HG03039 (cell line): ENCODE measurements around the gene MAP3K4.
"Not testable (repeated sequence)": the region's sequence is repeated elsewhere in the genome, so short reads cannot be mapped to it uniquely, and the experiment has no call there.

Experiments used
- ATAC-seq: cut with Tn5 transposase; IDR thresholded peaks from one replicate; pipeline ENCODE4 v1.9.1; 2021; ENCODE audit warnings: mild to moderate bottlenecking, moderate library complexity; ENCODE audit not compliant: unreplicated experiment

Gene MAP3K4

GRCh38 chr6:161117308-161117707 is 125.7 kb downstream of the MAP3K4 start:
- ATAC-seq, result no peak

- no peak for ATAC-seq
Measured at GRCh38 chr6:161117942-161118341, 126.4 kb downstream of the MAP3K4 start.

DNA sequence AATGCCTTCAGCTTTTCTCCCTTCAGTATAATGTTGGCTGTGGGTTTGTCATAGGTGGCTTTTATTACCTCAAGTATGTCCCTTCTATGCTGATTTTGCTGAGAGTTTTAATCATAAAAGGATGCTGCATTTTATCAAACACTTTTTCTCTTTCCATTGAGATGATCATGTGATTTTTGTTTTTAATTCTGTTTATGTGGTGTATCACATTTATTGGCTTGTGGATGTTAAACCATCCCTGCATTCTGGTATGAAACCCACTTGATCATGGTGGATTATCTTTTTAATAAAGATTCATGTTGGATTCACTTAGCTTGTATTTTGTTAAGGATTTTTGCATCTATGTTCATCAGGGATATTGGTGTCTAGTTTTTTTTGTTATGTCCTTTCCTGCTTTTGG is 131.8 kb downstream of the MAP3K4 start:
- ATAC-seq, result not testable (repeated sequence)

GRCh38 chr6:161125591-161125990 is 134.0 kb downstream of the MAP3K4 start:
- ATAC-seq, result no peak

DNA sequence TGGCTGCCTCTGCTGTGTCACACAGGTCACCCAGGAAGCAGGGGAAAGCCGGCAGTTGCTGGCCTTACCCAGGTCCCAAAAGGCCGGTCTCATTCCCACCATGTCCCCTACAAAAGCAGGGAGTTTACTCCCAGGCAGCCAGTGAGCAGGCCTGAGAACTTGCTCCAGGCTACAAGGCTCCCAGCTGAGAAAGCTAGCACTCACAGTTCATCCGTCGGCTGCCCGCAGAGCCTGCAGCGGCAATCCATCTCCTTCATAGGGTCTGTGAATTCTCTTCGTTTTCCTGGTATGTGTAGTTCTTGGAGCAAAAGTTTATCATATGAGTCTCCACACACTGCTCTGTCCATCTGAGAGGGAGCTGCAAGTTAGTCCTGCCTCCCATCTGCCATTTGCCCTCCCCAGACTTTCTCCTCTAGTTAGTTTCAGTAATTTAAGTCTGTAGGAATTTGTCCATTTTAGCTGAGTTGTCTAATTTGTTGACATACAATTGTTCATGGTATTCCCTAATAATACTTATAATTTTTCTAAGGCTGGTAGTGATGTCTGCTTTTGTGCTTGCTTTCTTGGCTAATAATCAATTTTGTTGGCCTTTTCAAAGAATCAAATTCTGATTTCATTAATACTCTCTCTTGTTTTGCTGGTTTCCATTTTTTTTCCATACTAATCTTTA is 135.6 kb downstream of the MAP3K4 start:
- no peak for ATAC-seq

GRCh38 chr6:161128230-161128629 is 136.7 kb downstream of the MAP3K4 start:
- ATAC-seq, result no peak

DNA sequence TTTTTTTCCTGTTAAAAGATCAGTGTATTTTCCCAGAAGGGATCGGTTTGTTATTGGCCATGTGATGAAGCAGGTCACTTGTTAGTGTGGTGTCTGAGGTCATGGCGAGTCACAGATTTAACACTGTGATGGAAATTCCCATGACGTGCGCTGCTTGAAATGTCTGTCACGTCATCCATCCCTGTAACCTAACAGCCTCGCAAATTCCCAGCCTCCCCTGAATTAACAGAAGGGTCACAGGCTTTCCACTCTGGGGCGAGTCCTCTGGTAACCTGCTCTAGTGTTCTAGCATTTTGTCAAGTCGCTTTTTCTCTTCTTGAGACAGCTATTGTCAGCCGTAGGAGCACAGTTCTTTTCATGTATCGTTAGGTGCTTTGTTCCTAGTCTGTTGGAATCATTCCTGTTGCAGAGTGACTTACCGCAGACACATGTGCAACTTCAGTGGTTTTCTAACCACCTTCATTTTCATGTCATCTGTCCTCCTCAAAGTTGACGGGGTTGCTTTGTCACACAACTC is 137.2 kb downstream of the MAP3K4 start:
- ATAC-seq, result no peak

GRCh38 chr6:161130541-161130940 is 139.0 kb downstream of the MAP3K4 start:
- ATAC-seq, result no peak

- ATAC-seq, result no peak
Measured at GRCh38 chr6:161130967-161131766, 139.6 kb downstream of the MAP3K4 start.

DNA sequence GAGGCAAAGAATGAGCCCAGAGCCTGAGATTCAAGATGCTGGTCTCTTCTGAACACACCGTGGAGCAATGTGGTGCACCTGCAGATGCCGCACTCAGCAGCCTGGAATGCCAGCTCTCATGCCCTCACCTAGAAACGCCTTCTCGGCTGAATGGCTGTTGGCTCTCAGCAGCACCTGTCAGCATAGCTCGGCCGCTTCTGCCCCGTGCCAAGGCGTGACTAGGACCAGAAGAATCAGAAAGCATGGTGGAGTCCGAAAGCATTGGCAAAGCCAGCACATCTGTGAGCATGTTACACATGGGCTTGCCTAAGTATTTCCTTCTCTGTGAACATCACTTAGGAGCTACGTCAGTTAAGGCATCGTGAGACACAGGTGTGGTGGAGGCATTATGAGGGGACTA is 140.8 kb downstream of the MAP3K4 start:
- ATAC-seq, result no peak

- no peak for ATAC-seq
Measured at GRCh38 chr6:161133963-161134362, 142.4 kb downstream of the MAP3K4 start.

DNA sequence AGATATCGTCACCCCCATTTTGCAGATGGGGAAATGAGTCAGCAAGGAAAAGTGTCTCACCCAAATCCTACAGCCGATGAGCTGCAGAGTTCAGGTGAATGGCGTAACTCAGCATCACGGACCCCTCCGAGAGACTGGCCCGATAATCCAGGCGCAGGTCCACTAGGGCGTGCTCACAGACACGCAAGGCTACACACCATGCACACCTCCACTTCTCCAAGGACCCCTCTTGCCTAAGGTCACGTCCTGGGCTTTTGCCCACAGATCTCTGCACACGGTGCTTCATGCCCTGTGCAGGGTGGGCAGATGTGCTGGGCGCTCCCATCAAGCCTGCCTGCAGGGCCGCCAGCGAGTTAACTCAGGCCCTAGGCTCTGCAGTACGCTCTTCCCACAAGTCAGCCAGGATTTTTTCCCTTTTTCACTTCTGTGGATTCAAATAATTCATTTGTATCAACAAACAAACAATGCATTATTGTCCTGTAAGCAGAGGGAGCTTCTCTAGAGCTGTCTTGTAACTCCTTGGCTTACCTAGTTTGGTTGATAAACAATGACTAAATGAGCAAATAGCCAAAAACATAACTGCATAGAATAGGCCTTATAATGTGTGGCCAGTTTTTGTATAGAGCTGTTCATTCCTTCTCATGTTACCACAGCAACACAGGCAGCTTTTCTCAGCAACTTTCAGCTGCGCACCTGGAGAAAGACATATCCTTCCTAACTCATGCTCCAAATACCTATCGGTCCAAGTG is 143.2 kb downstream of the MAP3K4 start:
- no peak for ATAC-seq

- no peak for ATAC-seq
Measured at GRCh38 chr6:161135695-161136591, 144.4 kb downstream of the MAP3K4 start.

DNA sequence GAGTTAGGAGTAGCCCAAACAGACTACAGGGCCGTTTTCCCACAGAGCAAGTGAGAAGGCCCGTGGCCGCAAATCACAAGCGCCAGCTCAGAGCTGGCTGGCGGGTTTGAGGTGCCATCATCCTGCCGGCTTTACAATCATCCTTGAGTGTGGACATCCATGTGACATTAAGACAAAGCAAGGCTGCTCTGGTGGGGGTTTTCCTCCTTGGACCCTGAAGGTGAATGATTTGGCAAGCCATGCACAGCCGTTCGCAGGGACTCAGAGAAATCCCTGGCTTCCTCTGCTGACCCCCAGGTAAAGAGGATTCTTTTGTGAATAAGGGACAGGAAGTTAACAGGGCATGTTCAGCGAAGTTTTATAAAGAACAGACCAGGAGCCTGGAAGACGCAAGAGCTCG is 145.1 kb downstream of the MAP3K4 start:
- no peak for ATAC-seq

DNA sequence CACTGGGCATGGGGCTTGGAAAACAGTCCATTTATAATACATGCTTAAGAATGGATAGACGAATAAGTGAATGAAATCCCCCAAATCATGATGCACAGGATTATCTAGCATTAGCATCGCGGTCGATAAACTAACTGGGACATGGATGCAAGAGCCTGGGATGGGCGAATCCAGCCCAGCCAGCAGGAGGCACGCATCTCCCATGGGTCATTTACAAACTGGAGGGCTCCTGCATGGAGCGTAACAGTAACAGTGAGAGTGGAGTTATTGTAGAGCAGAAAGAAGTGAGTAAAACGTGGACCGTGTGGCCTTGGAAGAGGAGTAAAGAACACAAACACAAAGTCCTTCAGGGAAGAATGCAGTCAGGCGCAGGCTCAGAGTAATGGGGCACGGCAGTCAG is 145.8 kb downstream of the MAP3K4 start:
- no peak for ATAC-seq

GRCh38 chr6:161137839-161138542 is 146.4 kb downstream of the MAP3K4 start:
- ATAC-seq, result no peak

DNA sequence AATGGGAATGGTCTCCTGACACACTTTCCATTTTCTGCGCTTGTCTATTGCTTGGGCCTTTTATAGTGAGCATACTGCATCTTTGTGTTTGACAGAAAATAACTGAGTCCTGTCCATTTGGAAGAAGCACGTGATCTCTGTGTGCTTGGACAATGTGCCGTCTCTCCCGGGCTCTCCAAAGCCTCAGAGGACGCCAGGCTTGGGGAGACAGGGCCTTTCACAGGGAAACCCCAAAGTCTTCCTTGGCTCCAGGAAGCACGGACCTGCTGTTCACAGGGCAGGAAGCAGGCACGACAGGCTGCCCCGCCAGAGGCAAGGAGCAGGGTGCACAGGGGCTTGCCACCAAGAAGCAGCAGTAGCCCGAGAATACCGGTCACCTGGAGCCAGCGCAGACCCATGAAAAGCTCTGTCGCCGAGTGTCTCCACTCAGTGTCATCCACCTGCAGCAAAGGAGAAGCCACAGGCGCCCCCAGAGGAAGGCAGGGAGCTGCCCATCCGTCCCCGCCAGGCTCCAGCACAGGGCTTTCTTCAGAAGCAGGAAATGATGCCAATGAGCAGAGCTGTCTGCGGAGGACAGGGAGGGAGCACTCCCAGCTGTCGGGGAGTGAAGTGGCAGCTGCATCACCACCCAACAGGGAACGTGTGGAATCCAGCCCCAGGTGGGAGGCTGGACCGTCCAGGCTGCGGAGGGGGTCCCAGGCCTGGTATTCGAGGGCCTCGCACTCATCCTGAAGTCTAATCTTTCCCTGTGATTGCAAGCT is 147.2 kb downstream of the MAP3K4 start:
- ATAC-seq, result no peak

DNA sequence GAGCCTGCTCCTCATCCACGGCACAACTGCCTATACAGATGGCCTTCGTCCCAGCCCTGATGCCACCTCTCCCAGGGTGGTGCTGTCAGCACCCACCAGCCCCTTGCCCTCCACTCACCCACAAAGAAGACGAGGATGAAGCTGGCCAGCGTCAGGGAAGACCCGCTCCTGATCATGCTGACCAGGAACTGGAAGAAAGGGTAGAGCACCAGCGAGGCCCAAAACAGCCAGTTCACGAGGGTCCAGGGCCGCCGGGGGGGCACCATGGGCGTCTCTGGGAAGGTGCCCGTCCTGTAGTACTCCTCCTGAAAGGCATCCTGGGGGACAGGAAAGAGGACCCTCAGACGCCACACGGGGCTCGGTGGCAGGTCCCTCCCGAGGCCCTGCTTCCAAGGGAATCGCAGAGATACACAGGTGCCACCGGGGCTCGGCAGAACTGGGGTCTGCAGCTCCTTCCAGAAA is 147.8 kb downstream of the MAP3K4 start:
- ATAC-seq, result no peak
